ENCODE data around the gene SLC1A7. TPM values are rescaled to one million over a fixed set of nuclear protein-coding genes. Genes with fewer than 3 reads are reported as not detected.

SLC1A7 gene
- total RNA-seq, 1 experiment from 2014 or later, result 3.1 TPM

DNA sequence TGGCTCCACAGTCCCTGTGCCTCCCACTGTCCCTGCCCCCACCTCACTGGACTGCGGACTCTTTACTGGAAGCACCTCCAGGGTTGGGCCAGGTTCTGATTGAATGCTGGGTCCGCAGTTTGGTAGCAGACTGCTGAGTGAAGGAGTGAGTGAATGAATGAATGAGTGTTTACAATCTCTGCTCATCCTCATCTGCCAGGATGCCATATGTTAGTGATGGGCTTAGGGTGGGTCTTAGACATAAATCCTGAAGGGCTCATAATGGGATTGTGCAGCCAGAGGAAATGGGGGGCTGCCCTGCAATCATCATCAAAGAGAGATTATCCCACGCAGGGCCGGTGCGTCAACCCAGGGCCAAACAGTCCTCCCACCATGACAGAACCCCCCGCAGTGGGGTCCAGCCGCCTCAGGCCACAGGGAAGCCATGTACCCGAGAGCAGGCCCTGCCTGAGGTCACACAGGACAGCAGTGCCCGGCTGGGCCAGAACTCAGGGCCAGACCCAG lies 26.1 kb downstream of the SLC1A7 start:
- no peak for DNase-seq (ENCODE audit: low spot score)

DNA sequence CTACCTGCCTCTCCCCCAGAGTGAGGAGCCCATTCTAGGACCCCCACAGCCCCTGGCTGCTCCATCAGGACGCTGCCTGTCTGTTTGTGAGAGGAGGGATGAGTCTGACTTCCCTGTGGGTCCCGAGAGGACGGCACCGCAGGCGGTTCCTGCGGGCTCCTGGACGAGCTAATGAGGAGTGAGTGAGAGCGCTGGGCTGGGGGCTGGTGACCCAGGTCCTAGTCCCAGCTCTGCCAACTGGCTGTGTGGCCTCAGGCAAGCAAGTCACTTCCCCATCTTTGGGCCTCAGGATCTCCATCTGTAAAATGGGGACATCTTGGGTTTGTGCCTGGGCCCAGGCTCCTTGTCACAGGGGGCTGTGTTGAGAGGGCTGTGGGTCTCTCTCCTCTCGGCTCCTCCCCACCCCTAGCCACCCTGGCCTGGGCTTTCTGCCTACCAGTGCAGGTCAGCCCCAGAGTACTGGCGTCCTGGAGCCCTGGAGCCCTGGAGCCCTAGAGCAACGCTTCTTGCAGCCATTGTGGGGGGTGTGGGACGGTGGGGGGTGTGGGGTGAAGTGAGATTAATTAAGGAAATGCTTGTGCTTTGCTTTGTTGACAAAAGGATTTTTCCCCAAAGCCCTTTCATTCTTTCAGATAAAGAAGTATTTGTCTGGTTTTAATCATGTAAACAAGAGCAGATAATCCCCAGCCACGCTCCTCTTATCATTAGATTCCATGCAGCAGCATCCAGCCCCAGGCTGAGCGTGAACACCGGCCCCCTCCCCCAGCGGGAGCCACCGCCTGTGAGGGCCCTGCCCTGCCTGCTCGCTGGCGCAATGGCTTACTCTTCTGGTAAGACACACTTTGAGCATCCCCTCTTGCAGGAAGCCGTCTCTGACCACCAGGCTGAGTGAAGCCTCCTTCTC lies 26.8 kb downstream of the SLC1A7 start:
- DNase-seq (ENCODE audit: low spot score), result no peak

DNA sequence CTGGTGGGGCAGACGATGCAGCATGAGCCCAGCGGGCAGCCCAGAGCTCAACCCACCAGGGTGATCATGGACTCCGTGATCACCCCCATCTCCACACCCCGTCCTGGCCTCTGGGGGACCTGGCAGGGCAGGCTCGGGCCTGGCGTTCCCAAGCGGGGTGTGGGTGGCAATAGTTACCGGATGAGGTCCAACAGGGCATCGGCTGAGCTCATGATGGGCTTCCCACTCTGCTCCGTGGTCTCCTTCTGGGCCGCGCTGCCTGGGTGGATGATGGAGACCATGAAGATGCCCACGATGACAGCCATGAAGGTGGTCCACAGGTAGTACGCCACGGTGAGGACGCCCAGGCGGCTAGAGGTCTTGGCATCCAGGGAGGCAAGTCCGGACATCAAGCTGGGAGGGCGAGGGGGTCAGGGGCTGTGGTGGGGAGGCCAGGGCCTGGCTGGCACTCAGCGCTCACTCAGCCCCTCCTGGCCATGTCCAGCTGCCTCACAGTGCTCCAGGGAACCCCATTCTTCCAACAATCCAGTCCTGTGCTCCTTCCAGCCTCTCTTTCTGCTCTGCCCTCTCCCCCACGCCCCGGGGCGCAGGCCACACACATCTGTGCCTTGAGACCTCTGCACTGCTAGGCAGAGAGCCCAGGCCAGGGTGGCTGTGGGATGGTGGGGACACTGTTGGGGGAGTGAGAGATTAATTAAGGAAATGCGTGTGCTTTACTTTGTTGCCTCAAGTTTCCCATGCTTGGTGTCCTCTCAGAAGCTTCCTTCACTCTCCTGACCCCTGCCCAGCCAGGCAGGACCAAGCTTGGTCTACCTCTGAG lies 27.6 kb downstream of the SLC1A7 start:
- DNase-seq (ENCODE audit: low spot score), result no peak

DNA sequence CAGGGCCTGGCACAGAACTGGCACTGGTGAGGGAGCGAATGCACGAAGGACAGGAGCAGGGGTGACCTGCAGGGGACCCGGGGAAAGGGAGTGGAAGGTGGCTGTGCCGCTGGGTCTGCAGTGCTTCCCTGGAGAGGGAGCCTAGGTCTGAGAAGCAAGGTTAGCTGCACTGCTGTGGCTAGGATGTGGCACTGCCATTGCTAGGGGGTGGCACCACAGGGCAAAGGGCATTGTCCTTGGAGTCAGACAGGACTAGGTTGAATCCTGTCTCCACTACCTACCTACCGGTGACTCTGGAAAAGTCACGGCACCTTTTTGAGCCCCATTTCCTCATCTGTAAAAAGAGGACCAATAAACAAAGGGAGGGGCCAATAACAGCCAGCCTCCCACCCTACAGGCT lies 28.3 kb downstream of the SLC1A7 start:
- no peak for DNase-seq (ENCODE audit: low spot score)

DNA sequence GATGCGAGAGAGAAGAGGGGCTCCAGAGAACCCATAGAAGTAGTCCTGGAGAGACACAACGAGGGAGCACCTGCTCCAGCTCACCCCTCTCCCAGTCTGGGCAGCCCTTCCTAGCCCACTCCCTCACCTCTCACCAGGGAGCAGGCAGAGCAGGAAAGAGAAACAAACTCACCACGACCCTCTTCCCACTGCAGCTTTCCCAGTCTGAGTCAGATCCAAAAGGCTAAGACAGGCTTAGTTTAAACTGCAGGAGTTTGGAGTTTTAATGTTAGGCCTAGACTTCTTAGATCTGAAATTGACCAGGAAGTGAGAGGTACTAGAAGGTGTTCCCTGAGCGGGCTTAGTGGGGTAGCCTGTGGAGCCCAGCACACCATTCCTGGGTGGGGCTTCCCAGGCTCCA lies 29.6 kb downstream of the SLC1A7 start:
- DNase-seq (ENCODE audit: low spot score), result no peak

DNA sequence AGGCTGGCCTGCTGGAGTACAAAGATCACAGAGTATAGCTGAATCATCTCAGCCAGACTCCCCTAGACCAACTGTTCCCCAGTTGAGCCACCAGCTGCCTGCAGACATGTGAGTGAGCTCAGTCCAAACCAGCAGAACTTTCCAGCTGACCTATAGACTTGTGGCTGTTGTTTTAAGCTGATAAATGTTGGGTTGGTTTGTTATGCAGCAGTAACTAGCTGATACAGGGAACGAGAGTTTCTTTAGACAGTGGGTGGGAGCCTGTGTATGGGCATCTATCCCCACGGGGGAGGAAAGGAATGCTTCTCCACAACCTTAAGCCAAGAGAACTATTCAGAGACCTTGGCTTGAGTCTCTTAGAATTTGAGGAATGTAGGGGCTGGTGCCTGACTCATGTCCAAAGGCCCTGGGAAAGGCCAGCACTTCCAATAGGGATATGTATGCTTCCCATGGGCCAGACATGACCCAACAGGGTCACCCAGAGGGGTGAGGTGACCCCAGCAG lies 30.1 kb downstream of the SLC1A7 start:
- no peak for DNase-seq (ENCODE audit: low spot score)

DNA sequence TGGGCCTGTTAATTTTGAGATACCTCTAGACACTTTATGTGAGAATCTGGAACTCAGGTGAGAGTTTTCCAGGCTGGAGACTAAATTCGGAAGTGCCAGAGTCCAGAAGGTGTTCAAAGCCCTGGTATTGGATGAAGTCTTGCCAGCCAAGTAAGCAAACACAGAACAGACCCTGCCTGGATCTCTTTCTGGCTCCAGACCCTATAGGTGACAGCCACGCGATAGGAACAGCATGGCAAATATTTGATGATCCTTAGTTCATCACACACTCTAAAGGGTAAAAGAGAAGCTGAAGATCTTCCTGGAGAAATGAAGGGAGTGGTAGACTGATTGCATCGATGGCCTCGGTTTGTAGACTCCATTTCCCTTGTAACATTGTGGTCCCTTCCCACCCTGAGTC lies 30.7 kb downstream of the SLC1A7 start:
- no peak for DNase-seq (ENCODE audit: low spot score)

DNA sequence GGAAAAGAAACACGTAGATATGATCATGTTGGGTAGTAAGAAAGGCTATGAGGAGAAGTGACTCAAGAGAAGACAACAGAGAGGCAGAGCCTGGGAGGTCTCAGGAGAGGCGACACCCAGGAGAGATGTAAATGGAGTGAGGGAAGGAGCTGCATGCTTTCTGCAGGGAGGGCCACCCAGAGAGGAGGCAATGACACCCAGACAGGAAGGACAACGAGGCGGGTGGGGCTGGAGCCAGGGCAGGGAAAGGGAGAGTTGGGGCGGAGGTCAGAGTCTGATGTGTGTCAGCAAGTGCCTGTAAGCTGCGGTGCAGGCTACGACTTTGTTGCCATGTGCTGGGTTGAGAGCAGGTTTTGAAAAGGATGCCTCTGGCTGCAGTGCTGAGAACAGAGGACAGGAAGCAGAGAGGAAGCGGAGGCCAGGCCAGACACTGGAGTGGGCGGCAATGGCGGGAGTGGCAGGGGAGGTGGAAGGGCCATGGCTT lies 31.3 kb downstream of the SLC1A7 start:
- peak; percentile 83 for DNase-seq (ENCODE audit: low spot score)

DNA sequence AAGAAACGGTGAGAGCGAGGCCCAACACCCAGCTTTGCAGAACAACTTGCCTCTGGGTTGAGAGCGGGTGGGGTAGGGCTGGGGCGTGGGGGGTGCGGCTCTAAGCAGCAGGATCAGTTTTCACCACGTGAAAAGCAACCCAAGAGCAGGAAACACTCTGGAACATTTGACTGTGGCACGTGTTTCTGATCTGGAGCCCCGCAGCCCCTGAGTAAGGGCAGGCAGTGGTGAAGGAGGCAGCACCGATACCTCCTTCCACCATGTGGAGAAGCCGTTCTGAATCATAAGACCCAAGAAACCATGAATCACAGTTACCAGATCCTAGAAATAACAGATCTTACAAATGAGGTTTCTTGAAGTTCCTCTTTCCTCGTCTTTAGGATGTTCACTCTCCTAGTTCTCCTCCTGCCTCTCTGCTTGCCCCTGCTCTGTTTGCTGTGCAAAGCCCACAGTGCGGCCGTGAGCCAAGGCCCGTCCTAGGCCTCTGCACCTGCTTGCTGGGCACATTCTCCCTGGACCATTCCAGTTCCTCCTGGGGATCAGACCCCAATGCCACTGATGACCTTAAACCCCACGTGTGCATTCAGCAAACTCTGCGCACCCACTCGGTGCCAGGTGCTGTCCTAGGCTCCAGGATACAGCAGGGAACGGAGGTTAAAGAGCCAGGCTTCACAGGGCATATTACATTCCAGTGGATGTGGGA lies 31.9 kb downstream of the SLC1A7 start:
- no peak for DNase-seq (ENCODE audit: low spot score)

DNA sequence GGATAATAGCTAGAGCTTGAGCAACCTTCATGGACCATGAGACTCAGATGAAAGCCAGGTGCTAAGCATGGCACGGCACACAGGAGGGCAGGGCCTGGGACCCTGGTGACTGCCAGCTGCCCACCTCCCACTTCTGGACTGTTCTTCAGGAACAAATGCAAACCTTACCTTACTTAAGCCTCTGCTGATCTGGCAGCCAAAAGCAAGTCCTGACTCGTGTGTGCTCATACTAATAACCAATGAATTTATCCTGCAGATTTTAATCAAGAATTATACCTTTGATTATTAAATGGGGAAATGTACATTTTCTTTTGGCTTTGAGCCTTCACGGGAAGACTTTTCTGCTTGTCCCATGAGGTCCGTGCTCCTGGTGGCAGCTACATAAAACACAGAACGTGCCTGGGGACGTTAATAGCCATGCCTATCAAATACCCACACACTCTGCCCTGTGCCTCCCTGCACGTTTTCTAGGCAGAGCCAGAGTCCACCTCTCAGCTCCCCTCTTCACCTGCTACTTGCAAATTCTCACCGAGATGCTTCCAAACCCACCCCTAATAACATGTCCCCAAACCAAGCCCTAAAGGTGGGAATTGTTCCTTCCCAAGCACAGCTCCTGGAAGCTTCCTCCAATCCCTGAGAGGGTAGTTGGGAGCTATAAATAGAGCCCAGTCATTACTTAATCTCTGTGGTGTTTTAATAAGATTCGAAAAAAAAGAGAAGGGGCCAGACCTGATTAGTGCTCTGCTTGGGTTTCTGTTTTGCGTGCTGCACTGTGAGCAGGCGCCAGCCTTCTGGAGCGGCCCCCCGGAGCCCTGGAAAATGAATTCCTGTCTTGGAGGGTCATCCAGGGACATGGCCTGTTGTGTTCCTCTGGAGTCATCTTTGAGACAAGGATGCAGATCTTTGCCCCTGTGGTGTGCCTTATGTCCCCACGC lies 33.5 kb downstream of the SLC1A7 start:
- no peak for DNase-seq (ENCODE audit: low spot score)

DNA sequence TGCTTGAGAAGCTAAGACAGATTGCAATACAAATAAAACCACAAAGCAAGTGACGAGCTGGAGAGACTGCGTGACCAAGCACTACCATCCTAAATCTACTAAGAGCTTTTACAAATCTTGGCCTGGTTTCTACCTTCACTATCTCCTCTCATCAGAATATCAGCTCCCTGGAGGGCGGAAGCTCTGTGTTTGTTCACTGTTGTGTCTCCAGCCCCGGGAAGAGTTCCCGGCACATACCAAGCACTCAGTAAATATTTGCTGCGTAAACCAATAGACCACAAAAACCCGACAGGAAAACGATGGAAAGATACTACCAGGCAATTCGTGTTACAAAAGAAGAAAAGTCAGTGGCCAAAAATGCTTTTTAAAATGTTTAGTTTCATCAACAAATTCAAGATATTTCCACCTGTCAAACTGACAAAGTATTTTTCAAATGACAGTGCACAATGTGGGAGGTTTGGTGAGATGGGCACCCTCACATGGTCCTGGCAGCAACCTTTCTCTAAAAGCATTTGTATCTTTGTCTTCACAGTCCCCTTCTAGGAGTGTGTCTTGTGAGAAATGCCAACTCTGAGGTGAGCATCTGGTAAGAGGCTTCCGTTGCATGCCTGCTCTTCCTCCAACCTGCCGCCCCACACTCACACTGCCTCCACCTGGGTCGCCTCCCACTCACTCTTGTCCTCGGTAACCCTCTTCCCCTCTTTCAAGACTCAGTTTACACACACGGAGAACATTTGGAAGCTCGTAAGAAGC lies 34.7 kb downstream of the SLC1A7 start:
- DNase-seq (ENCODE audit: low spot score), result peak; percentile 65

DNA sequence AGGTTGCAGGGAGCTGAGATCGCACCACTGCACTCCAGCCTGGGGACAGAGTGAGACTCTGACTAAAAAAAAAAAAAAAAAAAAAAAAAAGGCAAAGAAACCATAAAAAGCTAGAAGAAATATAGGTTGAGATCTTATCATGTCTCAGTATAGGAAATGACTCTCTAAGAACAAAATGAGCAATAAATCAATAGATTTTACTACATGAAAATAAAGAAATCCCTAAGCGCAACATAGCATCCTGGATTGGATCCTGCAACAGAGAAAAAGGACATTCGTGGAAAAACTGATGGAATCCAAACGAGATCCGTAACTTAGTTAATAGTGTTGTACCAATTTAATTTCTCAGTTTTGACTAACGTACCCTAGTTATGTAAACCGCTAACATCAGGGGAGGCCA lies 35.3 kb downstream of the SLC1A7 start:
- no peak for DNase-seq (ENCODE audit: low spot score)

DNA sequence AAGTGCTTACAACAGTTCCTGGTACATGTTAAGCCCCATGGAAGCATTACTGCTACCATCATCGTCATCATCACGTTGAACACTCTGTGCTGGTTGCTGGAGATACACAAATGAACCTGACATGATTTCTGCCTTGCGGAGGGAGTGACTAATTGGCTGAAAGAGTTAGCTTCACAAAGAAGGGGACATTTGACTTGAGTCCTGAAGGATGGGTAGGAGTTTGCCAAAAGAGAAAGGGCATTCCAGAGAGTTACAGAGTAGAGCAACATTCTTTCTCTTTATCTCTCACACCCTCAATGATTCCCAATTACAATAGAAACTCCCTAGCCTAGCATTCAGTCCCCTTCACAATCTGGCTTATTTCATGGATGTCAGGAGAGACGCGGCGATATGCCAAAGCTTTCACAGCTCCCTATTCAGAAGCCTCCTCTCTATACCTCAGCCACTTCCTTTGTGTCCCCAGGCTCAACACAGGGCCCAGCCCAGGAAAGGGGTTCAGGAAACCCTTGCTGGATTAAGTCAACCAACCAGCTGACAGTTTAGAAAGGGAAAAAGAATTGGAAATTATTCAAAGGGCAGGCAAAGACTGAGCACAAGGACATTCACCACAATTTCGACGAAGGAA lies 38.0 kb downstream of the SLC1A7 start:
- DNase-seq (ENCODE audit: low spot score), result no peak

DNA sequence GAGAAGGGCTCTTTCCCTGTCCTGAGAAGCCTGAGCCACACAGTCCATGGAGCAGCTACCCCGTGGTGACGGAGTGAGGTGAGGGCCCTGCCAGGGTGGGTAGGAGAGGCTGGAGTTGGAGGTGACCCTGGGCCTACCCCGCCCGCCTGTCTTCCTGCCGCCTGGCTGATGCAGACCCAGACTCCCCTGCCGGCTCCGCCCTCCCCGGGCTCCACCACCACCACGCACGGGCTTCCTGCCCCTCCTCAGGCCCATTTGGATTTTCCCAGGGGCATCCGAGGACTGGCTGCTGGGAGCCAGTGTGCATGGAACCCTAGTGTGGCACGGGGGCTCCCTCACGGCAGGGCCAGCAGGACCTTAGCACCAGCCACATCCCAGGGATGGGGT lies 47.9 kb downstream of the SLC1A7 start:
- DNase-seq (ENCODE audit: low spot score), result no peak

DNA sequence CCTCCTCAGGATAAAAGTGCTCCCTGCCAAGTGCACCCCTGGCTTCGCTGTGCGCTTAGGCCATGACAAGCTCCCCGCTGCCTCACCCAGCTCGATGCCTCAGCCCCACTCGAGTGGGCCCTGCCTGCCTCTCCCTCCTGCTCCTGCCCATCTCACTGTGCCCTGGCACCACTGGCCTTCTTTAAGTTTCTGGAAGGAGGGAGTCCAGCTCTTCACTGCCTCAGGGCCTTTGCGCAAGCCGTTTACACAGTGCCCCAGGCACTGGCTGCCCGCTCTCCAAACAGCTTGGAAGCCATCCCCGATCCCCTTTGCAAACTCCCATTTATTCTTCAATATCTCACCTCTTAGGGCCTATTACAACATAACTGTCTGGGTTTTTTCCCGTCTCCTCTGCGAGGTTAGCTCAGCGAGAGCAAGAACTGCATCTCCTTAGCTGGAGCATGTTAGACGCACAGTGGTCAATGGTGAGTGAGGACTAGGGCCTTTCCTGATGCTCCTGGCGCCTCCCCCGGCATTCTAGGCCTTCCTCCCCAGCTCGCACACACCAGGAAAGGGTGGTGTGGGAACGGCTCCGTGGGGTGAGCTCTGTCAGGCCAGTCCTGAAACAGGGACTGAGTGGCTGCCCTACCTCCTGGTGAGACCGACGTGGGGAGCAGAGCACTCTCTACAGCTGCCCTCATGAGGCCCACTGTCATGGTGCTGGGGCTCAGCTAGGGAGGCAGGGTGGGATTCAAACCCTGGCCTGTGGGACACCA lies 48.5 kb downstream of the SLC1A7 start:
- no peak for DNase-seq (ENCODE audit: low spot score)

DNA sequence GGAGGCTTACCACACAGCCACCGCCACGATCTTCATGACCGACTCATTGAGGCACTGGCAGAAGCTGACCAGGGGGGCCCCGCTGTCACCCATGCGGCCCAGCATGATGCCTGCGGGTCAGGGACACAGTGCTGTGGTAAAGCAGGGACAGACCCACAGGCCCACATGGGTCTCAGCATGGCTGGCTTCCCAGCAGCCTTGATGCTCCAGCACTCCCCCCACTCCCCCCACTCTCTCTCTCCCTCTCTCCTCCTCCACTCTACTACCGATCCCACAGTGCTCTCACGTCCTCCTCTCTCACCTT lies 49.0 kb downstream of the SLC1A7 start:
- no peak for DNase-seq (ENCODE audit: low spot score)

DNA sequence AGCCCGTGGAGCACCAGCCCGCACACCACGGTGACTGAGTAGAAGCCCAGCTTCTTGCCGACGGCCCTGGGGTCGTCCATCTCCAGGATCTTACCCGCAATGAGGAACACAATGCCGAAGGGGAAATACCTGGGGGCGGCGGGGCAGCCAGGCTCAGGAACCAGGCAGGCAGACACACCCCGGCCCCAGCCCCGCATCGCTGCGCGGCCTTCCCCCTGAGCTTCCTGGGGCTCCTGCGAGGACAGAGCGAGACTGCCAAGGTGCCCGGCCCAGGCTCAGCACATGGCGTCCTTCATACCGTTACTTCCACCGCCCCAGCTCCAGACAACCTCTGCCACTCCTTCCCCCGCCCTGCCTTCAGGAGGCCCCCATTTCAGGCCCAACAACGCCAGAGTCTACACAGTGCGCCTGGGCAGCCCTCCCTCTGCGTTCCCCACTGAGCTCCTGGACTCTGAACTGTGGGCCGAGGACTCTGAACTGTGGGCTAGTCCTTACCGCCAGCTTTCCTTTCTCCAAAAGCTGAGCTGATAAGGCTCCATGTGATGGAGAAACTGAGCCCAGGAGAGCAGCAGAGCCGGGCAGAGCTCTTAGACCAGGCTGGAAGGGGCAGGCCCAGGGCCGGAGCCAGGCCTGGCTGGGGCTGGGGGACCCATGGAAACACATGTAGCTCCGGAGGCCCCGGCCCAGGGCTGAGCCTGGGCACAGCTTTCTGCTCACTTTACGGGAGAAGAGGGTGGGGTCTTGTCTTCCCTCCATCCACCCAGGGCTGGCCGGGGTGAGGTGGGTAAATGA lies 49.6 kb downstream of the SLC1A7 start:
- no peak for DNase-seq (ENCODE audit: low spot score)
